GM19467 (cell line): ENCODE results near the gene PLA2G5.
"Not testable (repeated sequence)": the region's sequence is repeated elsewhere in the genome, so short reads cannot be mapped to it uniquely, and the experiment has no call there.

ENCODE experiments used
- ATAC-seq: cut with Tn5 transposase; IDR thresholded peaks from one replicate; pipeline ENCODE4 v1.9.1; 2021; ENCODE audit warnings: mild to moderate bottlenecking, moderate library complexity; ENCODE audit not compliant: unreplicated experiment

Gene PLA2G5

DNA sequence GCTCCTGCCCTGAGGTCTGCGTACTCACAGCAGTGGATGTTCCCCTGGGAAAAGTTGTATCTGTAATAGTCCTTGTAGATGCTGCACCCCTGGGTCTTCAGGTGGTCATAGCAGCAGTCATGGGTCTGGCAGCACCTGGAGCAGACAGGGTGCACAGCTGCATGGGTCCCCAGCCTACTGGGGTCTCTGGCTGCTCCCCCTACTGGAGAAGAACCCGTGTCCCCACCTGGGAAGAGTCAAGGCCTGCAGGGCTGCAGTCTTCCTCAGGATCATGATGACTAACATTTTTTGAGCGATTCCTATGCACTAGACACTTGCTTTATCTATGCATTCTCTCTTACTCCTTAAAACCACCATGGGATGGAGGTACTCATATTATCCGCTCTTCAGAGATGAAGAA, 45.5 kb downstream of the PLA2G5 start:
- ATAC-seq, result no peak

- ATAC-seq, result no peak
Measured at GRCh38 chr1:20115916-20116315, 45.9 kb downstream of the PLA2G5 start.

GRCh38 chr1:20117236-20117635, 47.2 kb downstream of the PLA2G5 start:
- ATAC-seq, result no peak

DNA sequence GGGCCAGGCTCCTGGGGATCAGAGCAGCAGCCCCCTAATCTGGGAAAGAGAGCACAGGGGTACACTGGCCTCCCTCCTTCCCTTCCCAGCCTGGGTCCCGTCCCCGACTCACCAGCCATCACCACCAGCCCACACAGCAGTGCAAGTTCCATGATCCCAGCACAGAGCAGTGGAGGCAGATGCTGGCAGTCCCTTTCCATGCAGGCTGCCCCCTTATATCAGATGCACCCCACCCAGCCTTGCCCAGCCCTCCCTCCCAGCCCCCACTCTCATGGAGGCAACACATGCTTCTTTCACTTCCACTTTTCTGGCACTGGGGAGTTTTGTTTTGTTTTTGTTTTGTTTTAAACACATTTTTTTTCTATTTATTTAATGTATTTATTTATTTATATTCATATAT, 49.4 kb downstream of the PLA2G5 start, which contains the start of gene PLA2G2D:
TSS of gene PLA2G2D (minus strand) at position 190 of the 400 bp plus-strand sequence. CDS start at position 152, 38 bp downstream.
- ATAC-seq, result no peak

- ATAC-seq, result no peak
Measured at GRCh38 chr1:20120796-20121195, 50.8 kb downstream of the PLA2G5 start.

DNA sequence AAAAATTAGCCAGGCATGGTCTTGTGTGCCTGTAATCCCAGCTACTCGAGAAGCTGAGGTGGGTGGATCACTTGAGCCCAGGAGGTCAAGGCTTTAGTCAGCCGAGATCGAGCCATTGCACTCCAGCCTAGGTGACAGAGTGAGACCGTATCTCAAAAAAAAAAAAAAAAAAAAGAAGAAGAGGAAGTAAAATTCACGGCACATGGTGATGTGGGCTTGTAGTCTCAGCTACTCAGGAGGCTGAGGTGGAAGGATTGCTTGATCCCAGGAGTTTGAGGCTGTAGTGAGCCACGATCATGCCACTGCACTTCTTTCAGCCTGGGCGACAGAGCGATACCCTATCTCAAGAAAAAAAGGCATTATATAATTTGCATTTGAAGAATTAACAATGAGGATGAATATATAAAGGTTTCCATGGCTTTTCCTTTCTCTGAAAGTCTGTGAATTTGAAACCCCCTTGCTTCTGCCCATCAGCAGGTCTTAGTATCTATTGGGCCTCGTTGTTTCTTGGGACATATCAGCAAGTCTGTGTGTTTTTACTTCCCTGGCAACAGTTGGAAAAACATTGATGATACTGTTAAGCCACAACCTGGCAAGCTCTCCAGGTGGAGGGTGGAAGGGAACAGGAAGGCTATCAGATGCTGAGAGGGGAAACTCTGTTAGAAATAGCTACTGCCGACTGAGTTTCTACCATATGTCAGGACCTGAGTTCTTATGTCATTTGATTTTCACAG, 53.9 kb downstream of the PLA2G5 start:
- no peak for ATAC-seq

- no peak for ATAC-seq
Measured at GRCh38 chr1:20124456-20125057, 54.6 kb downstream of the PLA2G5 start.

- no peak for ATAC-seq
Measured at GRCh38 chr1:20125100-20125499, 55.1 kb downstream of the PLA2G5 start.

GRCh38 chr1:20126041-20126805, 56.2 kb downstream of the PLA2G5 start:
- ATAC-seq, result no peak

- no peak for ATAC-seq
Measured at GRCh38 chr1:20126806-20127440, 56.9 kb downstream of the PLA2G5 start.

DNA sequence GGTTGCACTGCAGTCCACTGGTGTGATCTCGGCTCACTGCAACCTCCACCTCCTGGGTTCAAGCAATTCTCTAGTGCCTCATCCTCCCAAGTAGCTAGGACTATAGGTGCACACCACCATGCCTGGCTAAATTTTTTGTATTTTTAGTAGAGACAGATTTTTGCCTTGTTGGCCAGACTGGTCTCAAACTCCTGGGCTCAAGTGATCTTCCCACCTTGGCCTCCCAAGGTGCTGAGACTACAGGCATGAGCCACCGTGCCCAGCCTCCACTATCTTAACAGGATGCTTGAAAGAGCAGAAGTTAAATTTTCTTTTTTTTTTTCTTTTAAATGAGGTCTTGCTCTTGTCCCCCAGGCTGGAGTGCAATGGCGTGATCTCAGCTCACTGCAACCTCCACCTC, 60.5 kb downstream of the PLA2G5 start:
- ATAC-seq, result not testable (repeated sequence)

GRCh38 chr1:20134995-20135394, 65.0 kb downstream of the PLA2G5 start:
- no peak for ATAC-seq

DNA sequence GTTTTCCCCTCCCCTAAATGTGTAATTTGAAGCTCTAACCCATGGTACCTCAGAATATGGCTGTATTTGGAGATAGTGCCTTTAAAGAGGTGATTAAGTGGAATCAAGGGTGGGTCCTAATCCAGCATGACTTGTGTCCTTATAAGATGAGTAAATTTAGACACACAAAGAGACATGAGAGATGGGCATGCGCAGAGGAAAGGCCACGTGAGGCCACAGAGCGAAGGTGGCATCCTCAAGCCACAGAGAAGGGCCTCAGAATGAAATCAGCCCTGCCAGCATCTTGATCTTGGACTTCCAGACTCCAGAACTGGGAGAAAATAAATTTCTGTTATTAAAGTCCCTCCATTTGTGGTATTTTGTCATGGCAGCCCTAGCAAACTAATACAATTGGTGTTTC, 66.3 kb downstream of the PLA2G5 start:
- ATAC-seq, result no peak

GRCh38 chr1:20137055-20137454, 67.1 kb downstream of the PLA2G5 start:
- ATAC-seq, result no peak

GRCh38 chr1:20137604-20138003, 67.6 kb downstream of the PLA2G5 start:
- ATAC-seq, result no peak

GRCh38 chr1:20138346-20138745, 68.4 kb downstream of the PLA2G5 start:
- no peak for ATAC-seq

- no peak for ATAC-seq
Measured at GRCh38 chr1:20138961-20139550, 69.1 kb downstream of the PLA2G5 start, which contains the start of gene PLA2G2F. Gene PLA2G2F, plus strand, starts transcription at chr1:20139323. Its CDS starts 105 bp downstream, at chr1:20139428.

DNA sequence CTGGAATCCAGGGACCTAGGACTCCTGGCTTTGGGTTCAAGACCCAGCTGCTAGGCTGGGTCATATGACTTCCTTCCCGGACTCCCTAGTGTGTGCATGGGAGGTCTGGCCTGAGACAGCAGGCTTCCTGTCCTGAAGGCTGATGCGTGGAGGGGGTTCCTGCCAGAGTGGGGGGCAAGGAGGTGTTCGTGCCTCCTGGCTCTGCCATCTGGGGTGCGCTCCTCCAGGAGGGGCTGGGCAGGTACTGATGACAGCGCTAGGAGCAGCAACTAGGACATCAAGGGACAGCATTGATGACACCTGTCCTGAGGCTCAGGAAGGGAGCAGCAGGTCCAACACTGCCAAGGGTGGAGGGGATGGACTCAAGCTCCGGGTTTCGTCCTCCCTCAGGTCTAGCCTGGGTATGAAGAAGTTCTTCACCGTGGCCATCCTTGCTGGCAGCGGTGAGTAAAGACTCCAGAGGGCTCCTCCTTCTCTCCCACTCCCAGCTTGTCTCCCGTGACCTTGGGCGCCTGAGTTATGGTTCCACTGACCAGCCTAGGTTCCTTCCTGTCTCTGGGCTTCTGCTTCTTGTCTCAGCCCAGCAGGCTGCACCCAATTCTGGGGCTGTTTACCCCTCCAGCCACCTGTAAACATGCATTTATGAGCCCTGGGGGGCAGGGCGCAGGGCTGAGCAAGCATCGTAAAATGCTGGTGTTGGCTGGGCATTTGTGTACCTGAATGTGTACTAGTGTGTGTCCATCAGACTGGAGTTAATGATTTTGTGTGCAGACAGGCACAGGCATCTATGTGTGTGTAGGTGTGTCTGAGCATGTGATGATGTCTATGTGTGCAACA, 70.0 kb downstream of the PLA2G5 start:
- no peak for ATAC-seq

- no peak for ATAC-seq
Measured at GRCh38 chr1:20141001-20141400, 71.0 kb downstream of the PLA2G5 start.

GRCh38 chr1:20141466-20141865, 71.5 kb downstream of the PLA2G5 start:
- ATAC-seq, result no peak
